Osteoblast (primary cell): ENCODE results near the gene PAQR8. TPM values are rescaled to one million over a fixed set of nuclear protein-coding genes. Genes with fewer than 3 reads are reported as not detected.

Experiments used
- DNase-seq: peaks from one replicate; pipeline ENCODE4 v3.0.0; 2011; ENCODE audit warnings: low spot score, mixed read lengths; ENCODE audit not compliant: insufficient read length; ENCODE audit errors: missing footprints
- H2AFZ ChIP-seq: 2 replicates; pipeline ENCODE4 v1.6.0; 2011; ENCODE audit warnings: mild to moderate bottlenecking, low read length
- H3K27ac ChIP-seq: 2 replicates; pipeline ENCODE4 v1.5.1; 2011; ENCODE audit warnings: mild to moderate bottlenecking, low read depth, low read length, moderate library complexity
- H3K27me3 ChIP-seq: 2 replicates; pipeline ENCODE4 v1.6.0; 2012; ENCODE audit warnings: mild to moderate bottlenecking, control low read depth, inconsistent platforms, low read length, moderate library complexity; ENCODE audit not compliant: insufficient read depth
- H3K36me3 ChIP-seq: 2 replicates; pipeline ENCODE4 v1.5.1; 2011; ENCODE audit warnings: mild to moderate bottlenecking, low read length, control low read depth, moderate library complexity; ENCODE audit not compliant: insufficient read depth
- H3K4me1 ChIP-seq: 2 replicates; pipeline ENCODE4 v1.5.1; 2011; ENCODE audit warnings: mild to moderate bottlenecking, low read length, control low read depth, moderate library complexity; ENCODE audit not compliant: insufficient read depth
- H3K4me2 ChIP-seq: 2 replicates; pipeline ENCODE4 v1.6.0; 2011; ENCODE audit warnings: mild to moderate bottlenecking, low read length; ENCODE audit not compliant: insufficient read depth
- H3K4me3 ChIP-seq: fragments of 200-600 bp; sonication (generic); 3 replicates; pipeline ENCODE4 v1.5.1; 2012; ENCODE audit warnings: mild to moderate bottlenecking, low read length, inconsistent platforms; ENCODE audit not compliant: insufficient read depth
- H3K79me2 ChIP-seq: 2 replicates; pipeline ENCODE4 v1.6.0; 2012; ENCODE audit warnings: mild to moderate bottlenecking, low read length, control low read depth, inconsistent platforms; ENCODE audit not compliant: insufficient read depth
- H3K9me3 ChIP-seq: 2 replicates; pipeline ENCODE4 v1.5.1; 2011; ENCODE audit warnings: low read depth, low read length, control low read depth
- H4K20me1 ChIP-seq: 2 replicates; pipeline ENCODE4 v1.6.0; 2012; ENCODE audit warnings: mild to moderate bottlenecking, low read length, control low read depth; ENCODE audit not compliant: insufficient read depth
- CTCF ChIP-seq: IDR thresholded peaks from 2 replicates; pipeline ENCODE4 v1.5.1; 2011; ENCODE audit warnings: mild to moderate bottlenecking, low read depth, low read length, moderate library complexity; ENCODE audit errors: extremely low read depth
- total RNA-seq: library from RNA; depleted of rRNA; stranded (reverse); fragments of >200 nt; gene quantifications from 2 replicates; pipeline ENCODE4 v1.2.3, GENCODE V29; 2012

The PAQR8 gene
- total RNA-seq, 1 donor = 3.6 TPM

- Histone ChIP-seq H3K9me3 (no peaks in the 10 kb centered on the region), H2AFZ (no peak overlapping the region), H3K79me2 (no peaks in the 10 kb centered on the region), H3K4me3 (no peak overlapping the region), H3K4me1 (peaks cover 5% of the 10 kb centered on the region), H4K20me1 (no peaks in the 10 kb centered on the region), H3K27ac (no peak overlapping the region), H3K4me2 (no peak overlapping the region), H3K36me3 (no peaks in the 10 kb centered on the region), H3K27me3 (no peaks in the 10 kb centered on the region)
- no peak for TF ChIP-seq CTCF
- no peak for DNase-seq
These were observed 33.7 kb upstream of the PAQR8 start for GRCh38 chr6:52328303-52328662.

- TF ChIP-seq CTCF = no peak
- Histone ChIP-seq H3K36me3 (no peaks in the 10 kb centered on the region), H2AFZ (no peak overlapping the region), H3K27ac (no peak overlapping the region), H3K4me2 (no peak overlapping the region), H3K79me2 (no peaks in the 10 kb centered on the region), H3K27me3 (no peaks in the 10 kb centered on the region), H4K20me1 (no peaks in the 10 kb centered on the region), H3K4me1 (peaks cover 5% of the 10 kb centered on the region), H3K4me3 (no peak overlapping the region), H3K9me3 (no peaks in the 10 kb centered on the region)
- DNase-seq = no peak
These were observed 33.2 kb upstream of the PAQR8 start for GRCh38 chr6:52328729-52329128.

- H3K27ac ChIP-seq = no peak overlapping the region
- H3K4me2 ChIP-seq = no peak overlapping the region
- H3K9me3 ChIP-seq = no peaks in the 10 kb centered on the region
- H4K20me1 ChIP-seq = no peaks in the 10 kb centered on the region
- DNase-seq = no peak
- peaks cover 5% of the 10 kb centered on the region for H3K4me1 ChIP-seq
- TF ChIP-seq CTCF = no peak
- H2AFZ ChIP-seq = no peak overlapping the region
- no peak overlapping the region for H3K4me3 ChIP-seq
- no peaks in the 10 kb centered on the region for H3K27me3 ChIP-seq
- no peaks in the 10 kb centered on the region for H3K36me3 ChIP-seq
- no peaks in the 10 kb centered on the region for H3K79me2 ChIP-seq
These were observed 31.5 kb upstream of the PAQR8 start for GRCh38 chr6:52330470-52330869.

- Histone ChIP-seq H3K4me3 (no peak overlapping the region), H4K20me1 (no peaks in the 10 kb centered on the region), H3K4me2 (peak overlapping the region; percentile 14), H3K9me3 (no peaks in the 10 kb centered on the region), H3K27ac (no peak overlapping the region), H3K27me3 (no peaks in the 10 kb centered on the region), H2AFZ (no peak overlapping the region), H3K36me3 (no peaks in the 10 kb centered on the region), H3K79me2 (no peaks in the 10 kb centered on the region), H3K4me1 (peaks cover 5% of the 10 kb centered on the region)
- DNase-seq = no peak
- TF ChIP-seq CTCF = no peak
These were observed 30.0 kb upstream of the PAQR8 start for GRCh38 chr6:52331793-52332457.
